ENCODE results near the gene AGTR1. TPM values are rescaled to one million over a fixed set of nuclear protein-coding genes. Genes with fewer than 3 reads are reported as not detected.
A peak's percentile ranks its signal among the peaks of the same experiment; 100 is the strongest.

AGTR1 gene
- total and polyA plus RNA-seq, 10 of the 15 experiments (the other 5 are each of a cell fraction or from before 2014, with no cell fraction given): not detected

DNA sequence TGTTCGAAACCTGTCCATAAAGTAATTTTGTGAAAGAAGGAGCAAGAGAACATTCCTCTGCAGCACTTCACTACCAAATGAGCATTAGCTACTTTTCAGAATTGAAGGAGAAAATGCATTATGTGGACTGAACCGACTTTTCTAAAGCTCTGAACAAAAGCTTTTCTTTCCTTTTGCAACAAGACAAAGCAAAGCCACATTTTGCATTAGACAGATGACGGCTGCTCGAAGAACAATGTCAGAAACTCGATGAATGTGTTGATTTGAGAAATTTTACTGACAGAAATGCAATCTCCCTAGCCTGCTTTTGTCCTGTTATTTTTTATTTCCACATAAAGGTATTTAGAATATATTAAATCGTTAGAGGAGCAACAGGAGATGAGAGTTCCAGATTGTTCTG, 44.4 kb downstream of the AGTR1 start:
- CTCF ChIA-PET: no interaction called here
- intact Hi-C loops (cut with micrococcal nuclease; ENCODE audit: unreplicated experiment): no loop called here
- TF ChIP-seq EP300 (IDR thresholded peaks at IDR 0.05; ENCODE audit: borderline replicate concordance in 1 of 2, control insufficient read depth in 1 of 2, low read depth in 2 of 2, low read length in 2 of 2) (no peak), CHD1 (IDR thresholded peaks at IDR 0.05; ENCODE audit: low read depth, low read length) (no peak), NRF1 (conservative IDR thresholded peaks at IDR 0.05; ENCODE audit: low read depth, low read length) (no peak), BMI1 (IDR thresholded peaks at IDR 0.05; ENCODE audit: borderline replicate concordance) (no peak), NFXL1 (IDR thresholded peaks at IDR 0.05; ENCODE audit: borderline replicate concordance) (no peak), BCL11A (IDR thresholded peaks at IDR 0.05; ENCODE audit: low read depth, low read length) (no peak), LARP7 (IDR thresholded peaks at IDR 0.05) (no peak), JUND (IDR thresholded peaks at IDR 0.05; ENCODE audit: low read depth, low read length) (no peak), PAX5 (IDR thresholded peaks at IDR 0.05; ENCODE audit: borderline replicate concordance, low read depth, low read length) (no peak), CBX3 (IDR thresholded peaks at IDR 0.05; ENCODE audit: borderline replicate concordance, low read depth) (no peak), CTCF (IDR thresholded peaks at IDR 0.05 in 2 of 3, conservative IDR thresholded peaks at IDR 0.05 in 1 of 3; ENCODE audit: control insufficient read depth in 2 of 3, extremely low read depth in 1 of 3, insufficient read depth in 1 of 3, low read depth in 3 of 3, low read length in 3 of 3) (no peak), NFYA (IDR thresholded peaks at IDR 0.05; ENCODE audit: borderline replicate concordance, low read depth, low read length) (no peak), RFX5 (IDR thresholded peaks at IDR 0.05; ENCODE audit: low read depth, low read length) (no peak), POLR2AphosphoS2 (IDR thresholded peaks at IDR 0.05; ENCODE audit: low read depth, low read length) (no peak), MXI1 (IDR thresholded peaks at IDR 0.05; ENCODE audit: low read depth, low read length) (no peak), ZBTB4 (CRISPR knock-in tag; IDR thresholded peaks at IDR 0.05) (no peak)
- TF ChIP-seq, protein P1, sequence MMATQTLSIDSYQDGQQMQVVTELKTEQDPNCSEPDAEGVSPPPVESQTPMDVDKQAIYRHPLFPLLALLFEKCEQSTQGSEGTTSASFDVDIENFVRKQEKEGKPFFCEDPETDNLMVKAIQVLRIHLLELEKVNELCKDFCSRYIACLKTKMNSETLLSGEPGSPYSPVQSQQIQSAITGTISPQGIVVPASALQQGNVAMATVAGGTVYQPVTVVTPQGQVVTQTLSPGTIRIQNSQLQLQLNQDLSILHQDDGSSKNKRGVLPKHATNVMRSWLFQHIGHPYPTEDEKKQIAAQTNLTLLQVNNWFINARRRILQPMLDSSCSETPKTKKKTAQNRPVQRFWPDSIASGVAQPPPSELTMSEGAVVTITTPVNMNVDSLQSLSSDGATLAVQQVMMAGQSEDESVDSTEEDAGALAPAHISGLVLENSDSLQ (IDR thresholded peaks at IDR 0.05): no peak
- TF ChIP-seq, protein P2, sequence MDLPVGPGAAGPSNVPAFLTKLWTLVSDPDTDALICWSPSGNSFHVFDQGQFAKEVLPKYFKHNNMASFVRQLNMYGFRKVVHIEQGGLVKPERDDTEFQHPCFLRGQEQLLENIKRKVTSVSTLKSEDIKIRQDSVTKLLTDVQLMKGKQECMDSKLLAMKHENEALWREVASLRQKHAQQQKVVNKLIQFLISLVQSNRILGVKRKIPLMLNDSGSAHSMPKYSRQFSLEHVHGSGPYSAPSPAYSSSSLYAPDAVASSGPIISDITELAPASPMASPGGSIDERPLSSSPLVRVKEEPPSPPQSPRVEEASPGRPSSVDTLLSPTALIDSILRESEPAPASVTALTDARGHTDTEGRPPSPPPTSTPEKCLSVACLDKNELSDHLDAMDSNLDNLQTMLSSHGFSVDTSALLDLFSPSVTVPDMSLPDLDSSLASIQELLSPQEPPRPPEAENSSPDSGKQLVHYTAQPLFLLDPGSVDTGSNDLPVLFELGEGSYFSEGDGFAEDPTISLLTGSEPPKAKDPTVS (IDR thresholded peaks at IDR 0.05; ENCODE audit: low read depth, low read length): no peak

More for the DNA sequence above, 44.4 kb downstream of the AGTR1 start:
- Histone ChIP-seq H3K9ac (ENCODE audit: control insufficient read depth, insufficient read depth, low read length) (no peak overlapping the region), H3K27me3 (replicated peaks in 1 of 2; ENCODE audit: control insufficient read depth in 2 of 2, insufficient read depth in 2 of 2, low read length in 1 of 2) (no peaks in the 10 kb centered on the region), H3K79me2 (ENCODE audit: control insufficient read depth, insufficient read depth, low read length) (no peaks in the 10 kb centered on the region), H3K9me3 (replicated peaks; ENCODE audit: control insufficient read depth, insufficient read depth, low read length) (no peaks in the 10 kb centered on the region), H2AFZ (ENCODE audit: control insufficient read depth, low read depth, low read length) (no peak overlapping the region), H3K4me1 (ENCODE audit: control insufficient read depth, insufficient read depth, low read length) (no peaks in the 10 kb centered on the region), H3K4me2 (ENCODE audit: control insufficient read depth, insufficient read depth) (no peak overlapping the region), H3K36me3 (ENCODE audit: control insufficient read depth in 2 of 2, insufficient read depth in 2 of 2, low read length in 1 of 2) (no peaks in the 10 kb centered on the region), H4K20me1 (ENCODE audit: control insufficient read depth, insufficient read depth) (no peaks in the 10 kb centered on the region), H3K4me3 (no peak overlapping the region), H3K27ac (ENCODE audit: control insufficient read depth, insufficient read depth) (no peak overlapping the region)
- DNase-seq (ENCODE audit: low read depth, low spot score) (no peak), FAIRE-seq (peak; percentile 23), ATAC-seq (no peak)
- SMC1A ChIA-PET (ENCODE audit: uncharacterized antibody, unreplicated experiment): no interaction called here
- RAD21 ChIA-PET (ENCODE audit: unreplicated experiment): no interaction called here
- POLR2A ChIA-PET: no interaction called here
- BruUV-seq (replicated peaks): no TSS peak
- 40% methylated on average over 6 of the region's 6 CpGs for WGBS (ENCODE audit: insufficient coverage, insufficient replicate concordance, low lambda C conversion rate, missing lambda C conversion rate)
- in situ Hi-C loops (cut with MboI): no loop called here
